IPS DF 4.7 (cell line): ENCODE results near the gene PALS1.

Experiments used
- DNase-seq: peaks from one replicate; pipeline ENCODE4 v3.0.0-alpha.2; 2013; ENCODE audit warnings: low spot score; ENCODE audit errors: extremely low read depth

Gene PALS1

DNA sequence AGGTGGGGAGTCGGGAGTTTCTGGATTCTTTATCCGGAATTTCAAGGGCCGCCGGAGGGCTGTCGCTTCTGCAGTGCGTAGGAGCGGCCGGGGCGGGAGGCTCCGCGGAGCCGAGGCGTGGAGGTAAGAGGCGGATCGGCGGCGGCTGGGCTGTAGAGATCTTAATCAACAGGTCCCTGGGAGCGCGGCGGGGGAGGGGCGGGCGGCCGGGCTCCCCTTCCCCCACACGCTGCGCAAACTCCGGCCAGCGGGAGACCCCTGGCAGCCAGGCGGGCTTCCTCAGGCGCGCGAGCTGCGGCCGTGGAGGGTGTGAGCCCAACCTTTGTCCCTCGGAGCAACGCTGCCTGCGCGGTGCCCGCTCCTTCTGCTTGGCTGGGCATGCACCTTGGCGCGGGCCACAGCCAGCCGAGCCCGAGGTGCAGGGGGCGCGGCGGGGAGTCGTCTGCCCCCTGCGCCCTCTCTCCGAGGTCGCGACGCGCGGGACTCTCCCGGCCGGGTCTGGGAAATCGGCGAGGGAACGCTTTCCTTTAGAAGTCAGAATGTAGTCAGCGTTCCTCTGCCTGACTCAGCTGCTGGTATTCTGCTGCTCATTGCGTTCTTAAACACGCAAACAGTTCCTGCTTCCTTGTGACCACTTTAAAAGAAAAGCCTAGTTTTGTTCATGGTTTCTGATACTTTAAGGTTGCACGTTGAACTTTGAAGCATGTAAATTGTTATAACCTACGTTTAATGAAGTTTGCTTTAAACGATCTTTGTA is at the start of gene PALS1:
TSS of gene PALS1 (plus strand) at position 25 of the 757 bp plus-strand sequence. CDS start 37,736 bp downstream, outside the sequence.
- DNase-seq: no peak

DNA sequence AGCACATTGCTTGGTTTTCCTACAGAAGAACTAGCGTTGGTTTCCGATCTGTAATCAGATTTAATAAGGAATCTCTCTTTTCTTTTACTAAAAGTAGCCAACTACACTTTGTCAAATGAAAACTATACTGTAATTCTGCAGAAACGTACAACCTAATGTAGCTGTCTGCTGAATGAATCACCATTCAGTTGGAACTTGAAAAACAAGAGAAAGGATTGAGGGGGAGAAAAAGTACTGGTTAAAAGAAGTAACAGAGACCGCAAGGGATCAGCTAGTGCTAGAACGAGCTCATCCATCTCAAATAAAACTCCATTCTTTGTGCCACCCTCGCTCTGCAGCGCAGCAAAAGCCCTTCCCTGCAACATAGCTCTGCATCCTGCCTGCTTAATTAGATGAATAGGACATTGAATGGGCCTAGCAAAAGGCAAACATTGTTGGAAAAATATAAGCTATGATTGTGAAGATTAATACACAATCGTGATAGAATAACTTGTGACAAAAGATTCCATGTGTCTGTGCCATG is 49.4 kb upstream of the PALS1 start:
- DNase-seq: no peak

DNA sequence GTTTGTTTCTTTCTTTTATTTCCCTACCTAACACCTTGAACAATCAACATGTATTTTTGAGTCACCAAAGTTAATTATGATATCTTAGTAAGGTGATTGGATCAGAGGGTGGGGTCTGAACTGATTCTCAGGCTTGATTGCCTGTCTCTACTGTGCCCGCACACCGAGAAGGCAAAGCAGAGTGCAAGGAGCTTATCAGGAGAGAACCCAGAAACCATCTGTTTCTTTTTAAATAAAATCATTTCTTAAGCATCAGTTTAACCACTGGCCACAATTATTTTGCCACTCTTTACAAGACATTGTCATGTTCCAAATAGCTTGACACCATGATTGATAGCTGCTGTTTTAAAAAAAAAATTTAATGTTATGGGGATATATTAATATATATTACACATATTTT is 48.9 kb upstream of the PALS1 start:
- DNase-seq: no peak

DNA sequence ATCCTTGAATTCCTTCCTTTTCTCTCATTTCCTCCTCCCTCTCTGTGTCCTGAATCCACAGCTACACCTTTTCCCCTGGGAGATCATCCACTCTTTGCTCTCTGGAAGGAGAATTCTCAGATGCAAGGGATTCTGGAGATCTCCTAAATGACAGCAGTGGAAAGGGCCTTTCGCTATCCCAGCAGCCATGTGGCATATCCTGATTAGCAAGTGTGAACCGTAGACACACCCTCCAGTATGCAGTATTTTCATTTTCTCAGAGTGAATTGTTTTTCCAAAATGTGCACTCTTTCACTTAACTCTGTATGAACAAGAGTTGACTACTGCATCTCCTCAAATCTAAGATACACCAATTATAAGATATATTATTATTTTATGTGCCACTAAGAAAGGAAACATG is 46.0 kb upstream of the PALS1 start:
- DNase-seq: no peak

DNA sequence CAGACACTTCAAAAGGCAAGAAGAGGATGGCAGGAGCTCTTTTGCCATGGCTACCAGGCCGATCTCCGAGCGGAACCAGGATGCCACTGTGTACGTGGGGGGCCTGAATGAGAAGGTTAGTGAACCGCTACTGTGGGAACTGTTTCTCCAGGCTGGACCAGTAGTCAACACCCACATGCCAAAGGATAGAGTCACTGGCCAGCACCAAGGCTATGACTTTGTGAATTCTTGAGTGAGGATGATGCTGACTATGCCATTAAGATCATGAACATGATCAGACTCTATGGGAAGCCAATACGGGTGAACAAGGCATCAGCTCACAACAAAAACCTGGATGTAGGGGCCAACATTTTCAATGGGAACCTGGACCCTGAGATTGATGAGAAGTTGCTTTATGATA is 42.2 kb upstream of the PALS1 start:
- no peak for DNase-seq

DNA sequence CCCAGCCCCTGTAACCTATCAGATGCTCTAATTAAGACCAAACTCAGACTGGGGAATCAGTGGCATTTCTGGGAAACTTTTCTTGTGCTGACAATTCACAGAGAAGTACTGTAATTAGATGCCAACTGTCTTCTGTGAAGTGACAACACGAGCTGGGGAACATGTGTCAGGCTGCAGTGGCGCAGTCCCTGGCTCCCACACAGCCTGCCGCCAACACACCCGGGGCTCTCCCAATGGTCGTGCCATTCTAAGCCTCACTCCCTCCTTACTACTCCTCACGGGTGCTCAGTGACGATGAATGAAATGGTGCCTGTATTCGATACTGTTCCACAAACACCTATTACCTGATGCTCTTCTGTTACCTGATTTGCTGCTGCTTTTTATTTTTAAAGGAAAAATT is 33.4 kb upstream of the PALS1 start:
- DNase-seq: no peak

DNA sequence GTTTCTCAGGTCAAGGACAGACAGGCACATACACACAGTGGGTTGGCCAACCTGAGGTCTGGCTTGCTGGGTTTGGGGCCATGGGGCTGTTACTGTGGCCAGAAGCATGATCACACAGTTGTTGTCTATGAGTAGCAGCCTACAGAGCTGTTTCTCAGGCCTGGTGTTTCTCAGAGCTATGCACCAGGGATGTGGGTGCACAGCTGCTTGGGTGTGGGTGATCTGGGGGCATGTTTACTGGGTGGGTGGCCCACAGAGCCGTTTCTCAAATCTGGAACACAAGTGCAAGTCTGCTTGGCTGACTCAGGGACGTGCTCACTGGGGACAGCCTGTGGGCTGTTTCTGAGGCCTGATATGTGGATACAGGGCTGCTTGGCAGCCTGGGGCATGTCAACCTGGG is 23.1 kb upstream of the PALS1 start:
- no peak for DNase-seq

DNA sequence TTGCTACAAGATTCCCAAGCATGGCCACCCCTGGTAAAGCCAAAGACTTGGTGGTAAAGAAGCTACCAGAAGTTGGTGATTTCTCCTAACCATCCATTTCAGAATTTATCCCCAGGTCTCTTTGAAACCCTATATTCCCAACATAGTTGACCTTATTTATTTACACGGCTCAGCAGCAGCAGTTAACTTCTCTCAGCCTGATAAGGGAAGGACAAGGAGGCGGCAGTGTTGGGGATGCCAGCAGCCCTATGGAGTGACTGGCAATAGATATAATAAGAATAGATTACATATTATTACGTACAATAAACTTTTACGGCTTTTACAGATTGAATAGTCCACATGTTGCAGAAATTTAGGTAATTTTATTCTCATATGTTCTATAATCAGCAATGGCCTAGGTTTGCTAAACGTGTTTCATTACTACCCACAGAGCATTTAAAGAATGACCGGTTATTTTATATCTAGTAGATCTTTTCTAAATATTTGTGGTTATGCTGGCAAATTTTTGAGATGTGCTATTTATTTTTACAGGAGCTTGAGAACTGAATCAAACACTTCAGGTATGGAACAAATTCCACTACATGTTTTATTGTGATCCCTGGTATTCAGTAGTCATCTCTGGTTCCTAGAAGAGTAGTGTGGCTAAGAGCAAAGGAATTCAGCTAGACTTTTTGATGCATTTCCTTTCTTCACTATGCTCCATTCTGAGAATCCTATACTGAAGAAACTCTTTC is 19.8 kb upstream of the PALS1 start:
- no peak for DNase-seq

DNA sequence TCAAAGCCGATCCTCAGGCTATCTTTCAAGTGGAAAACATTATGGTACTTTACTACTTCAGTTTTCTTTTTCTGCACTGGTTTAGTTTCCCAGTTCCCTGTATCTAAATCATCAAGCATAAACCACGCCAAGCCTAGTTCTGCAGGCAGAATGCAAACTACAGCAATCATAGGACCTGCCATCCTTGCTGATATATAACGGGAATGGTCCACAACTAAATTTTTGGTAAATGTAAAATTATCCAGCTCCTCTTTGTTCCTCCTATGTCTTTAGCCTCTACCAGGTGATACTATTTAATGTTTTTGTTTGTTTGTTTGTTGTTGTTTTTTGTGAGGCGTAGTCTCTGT is 19.3 kb upstream of the PALS1 start:
- DNase-seq: no peak

DNA sequence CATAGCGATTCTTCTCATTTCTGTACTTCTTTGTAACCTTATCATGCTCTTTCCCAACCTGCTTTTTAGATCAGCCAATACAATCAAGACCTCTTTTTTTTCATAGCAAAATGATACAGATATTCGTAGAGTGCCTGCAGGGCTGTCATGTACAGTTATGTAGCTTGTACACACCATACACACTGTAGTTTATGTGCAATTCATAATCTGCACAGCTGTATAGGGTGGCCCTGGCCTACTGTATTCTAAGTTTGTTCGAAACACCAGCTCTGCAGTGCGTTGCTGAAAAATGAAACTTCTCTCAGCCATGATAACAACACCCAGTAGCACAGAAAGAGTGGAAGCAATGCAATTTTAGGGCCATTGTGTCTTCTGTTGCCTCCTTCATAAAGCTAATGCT is 15.7 kb upstream of the PALS1 start:
- DNase-seq: no peak

DNA sequence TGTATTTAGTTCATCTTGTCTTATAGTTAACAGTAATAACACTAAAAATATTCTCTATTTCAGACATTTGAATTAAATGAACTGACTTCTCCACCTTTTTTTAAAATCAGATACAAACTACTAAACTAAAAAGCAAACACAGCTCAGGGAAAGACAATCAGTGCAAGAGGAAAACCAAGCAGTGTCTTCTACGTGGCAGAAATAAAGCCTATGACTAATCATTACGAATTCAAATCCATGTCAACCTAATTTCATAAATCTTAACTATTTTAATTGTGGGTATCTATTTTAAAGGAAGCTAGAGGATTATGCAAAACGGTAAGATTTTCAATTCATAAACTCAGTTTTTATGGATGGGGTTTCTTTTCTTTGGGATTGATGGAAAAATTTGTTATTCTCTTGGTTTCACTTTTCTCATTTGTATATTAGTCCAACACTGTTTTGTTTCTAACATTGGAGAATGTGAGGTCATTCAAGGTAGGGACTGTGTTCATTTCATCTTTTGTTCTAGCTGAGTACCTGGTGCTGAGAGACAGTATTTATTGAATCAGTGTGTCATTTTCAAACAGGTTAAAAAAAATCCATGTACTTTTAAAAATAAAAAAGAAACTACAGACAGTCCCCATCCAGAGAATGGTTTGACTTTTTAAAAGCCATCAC is 12.8 kb upstream of the PALS1 start:
- no peak for DNase-seq

DNA sequence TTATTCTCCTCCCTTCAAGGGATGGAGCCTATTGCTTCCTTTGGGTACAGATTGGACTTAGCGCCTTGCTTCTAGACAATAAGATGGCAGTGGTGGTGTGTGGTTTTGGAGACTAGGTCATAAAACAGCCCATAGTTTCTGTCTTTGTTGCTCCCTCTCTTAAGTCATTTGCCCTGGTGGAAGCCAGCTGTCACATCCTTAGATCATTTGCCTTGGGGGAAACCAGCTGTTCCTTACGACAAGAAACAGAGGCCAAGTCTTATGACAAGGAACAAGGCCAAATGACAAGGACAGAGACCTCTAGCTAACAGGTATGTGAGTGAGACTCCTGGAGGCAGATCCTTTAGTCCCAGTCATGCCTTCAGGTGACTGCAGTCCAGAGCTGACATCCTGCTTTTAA is 9.2 kb upstream of the PALS1 start:
- DNase-seq: no peak

DNA sequence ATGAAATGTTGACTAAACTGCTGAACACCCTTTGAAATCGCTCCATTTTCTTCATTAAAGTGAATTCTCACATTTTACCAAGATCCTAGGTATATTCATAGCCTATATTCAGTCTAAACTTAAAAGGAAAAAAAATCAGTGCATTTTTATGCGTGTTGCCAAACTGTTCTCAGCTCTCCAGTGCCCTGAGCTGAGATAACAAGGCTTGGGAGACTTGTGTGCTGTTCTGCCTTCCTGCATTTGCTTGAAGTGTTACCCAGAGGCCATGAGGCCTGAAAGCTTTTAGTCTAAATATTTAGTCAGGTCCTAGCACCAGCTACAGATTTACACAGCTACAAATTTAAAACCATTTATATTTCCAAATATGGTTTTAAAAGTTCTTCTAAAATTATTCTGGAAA is 8.6 kb upstream of the PALS1 start:
- DNase-seq: no peak

DNA sequence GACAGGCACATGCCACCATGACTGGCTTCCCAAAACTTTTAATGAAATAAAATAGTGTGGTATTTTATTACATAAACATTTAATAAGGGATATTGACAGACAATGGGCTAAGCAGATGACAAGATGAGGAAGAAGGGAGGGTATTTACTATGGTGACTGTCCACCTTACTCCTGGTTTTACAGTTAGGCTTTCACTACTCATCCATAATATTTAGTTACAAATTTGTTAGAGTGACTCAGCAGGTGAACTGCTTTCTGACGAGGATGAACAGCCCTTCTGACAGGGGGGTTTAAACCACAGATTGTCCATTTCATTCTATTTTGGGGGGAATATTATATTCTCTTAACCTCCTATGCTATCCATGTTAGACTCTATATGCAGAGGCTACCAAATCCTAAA is 3.6 kb upstream of the PALS1 start:
- no peak for DNase-seq

DNA sequence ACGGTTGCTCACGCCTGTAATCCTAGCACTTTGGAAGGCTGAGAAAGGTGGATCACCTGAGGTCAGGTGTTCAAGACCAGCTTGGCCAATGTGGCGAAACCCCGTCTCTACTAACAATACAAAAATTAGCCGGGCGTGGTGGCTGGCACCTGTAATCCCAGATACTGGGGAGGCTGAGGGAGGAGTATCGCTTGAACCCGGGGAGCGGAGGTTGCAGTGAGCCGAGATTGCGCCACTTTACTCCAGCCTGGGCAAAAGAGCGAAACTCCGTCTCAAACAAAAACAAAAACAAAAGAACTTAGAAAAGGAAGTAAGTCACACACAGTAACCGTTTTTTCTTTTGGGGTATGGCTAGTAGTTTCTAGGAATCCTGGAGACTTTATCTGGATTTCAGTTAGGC is 1.7 kb upstream of the PALS1 start:
- DNase-seq: no peak

DNA sequence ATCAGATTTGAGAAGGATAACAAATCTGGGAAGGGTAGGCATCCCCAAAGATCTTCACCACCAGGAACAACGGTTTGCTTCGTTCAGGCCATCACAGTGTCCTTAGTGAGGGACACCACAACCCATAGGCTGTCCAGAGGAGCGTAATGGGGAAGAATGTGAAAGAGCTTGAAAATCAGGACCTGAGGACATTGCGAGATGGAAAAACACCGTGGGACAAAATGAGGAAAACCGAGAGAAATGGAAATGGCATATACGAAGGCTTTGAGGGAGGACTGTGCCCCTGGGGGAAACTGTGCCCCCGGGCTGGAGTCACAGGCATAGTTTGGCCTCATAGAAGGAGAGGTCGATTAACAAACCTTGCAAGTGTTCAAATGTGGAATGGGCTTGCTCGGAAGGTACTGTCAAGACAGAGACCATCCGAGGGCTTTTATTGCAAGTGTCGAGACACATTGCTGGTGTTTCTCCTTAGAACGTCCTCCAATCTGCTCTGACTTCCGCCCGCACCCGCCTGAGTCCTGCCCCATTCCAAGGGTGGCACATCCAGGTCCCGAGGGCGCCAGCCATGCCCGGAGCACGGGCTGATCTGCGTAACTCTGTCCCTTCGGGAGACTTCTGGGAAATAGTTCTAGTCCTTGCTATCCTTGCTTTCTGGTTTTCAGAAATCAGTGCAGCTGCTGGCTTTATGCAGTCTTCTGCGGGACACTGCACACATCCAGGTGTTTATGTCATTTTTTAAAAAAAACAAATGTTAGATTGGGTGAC is 885 bp upstream of the PALS1 start:
- DNase-seq: no peak

DNA sequence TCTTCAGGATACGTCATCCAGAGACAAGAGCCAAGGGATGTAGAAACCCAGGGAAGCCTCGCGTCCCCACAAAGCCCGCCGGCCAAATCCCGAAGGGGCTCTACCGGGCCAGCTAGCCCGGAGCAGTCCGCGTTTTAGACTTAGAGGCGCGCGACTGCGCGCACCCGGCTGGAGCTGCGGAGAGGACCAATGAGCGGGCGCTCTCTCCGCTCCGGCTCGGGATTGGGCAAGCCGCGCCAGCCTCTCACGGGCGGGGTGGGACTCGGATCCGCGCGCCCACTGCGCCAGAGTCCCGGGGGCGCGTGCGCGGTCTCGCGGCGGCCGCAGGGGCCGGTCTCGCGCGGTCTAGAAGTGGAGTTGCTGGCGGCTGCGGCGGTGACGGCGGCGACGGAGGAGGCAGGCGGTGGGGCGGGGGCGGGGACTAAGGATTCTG is 241 bp upstream of the PALS1 start:
- peak; percentile 53 for DNase-seq

DNA sequence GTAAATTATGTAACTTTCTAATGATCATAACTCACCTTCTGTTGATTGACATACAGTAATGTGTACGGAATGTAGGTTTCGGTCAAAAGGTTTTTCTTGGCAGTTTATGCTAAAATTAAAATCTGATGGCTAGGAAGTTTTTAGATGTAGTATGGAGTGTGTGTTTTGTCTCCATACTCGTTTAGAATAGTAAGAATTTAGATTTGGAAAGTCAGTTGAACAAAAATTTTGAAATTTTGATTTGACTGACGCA is 859 bp downstream of the PALS1 start:
- no peak for DNase-seq

DNA sequence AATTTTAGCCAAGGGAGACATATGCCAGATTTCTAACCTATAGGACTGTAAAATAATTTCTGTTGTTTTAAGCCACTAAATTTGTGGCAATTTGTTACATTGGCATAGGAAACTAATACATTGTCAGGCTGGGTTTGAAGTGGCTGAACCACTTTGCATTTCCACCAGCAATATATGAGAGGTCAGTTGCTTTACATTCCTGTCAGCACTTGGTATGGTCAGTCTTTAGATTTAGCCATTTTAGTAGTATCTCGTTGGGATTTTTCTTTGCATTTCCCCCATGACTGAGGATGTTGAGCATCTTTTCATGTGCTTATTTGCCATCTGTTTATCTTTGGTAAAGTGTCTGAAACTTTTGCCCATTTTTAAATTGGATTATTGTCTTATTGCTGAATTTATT is 3.9 kb downstream of the PALS1 start:
- DNase-seq: no peak

DNA sequence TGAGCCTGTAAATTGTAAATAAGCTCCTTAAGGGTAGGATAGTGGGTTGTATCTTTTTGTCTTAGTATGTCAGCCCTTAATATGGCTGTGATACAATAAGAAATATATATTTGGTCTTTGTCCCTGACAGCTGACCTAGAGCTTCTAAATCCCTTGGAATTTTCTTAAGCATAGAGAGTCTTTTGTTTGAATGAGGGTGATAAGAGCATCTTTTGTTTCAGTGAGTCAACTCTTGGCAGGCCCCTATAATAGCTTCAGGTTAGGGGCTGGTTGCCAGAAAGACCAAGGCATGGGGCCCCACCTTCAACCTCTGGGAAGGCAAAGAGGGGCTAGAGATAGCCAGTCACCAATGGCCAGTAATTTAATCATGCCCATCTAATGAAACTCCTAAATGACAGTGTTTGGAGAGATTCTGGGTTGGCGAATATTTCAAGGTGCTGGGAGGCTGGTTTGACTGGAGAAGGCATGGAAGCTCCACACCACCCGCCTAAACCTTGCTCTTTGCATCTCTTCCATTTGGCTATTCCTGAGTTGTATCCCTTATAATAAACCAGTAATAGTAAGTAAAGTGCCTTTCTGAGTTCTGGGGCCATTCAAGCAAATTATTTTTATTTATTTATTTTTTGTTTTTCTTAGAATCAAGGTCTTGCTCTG is 10.5 kb downstream of the PALS1 start:
- no peak for DNase-seq

DNA sequence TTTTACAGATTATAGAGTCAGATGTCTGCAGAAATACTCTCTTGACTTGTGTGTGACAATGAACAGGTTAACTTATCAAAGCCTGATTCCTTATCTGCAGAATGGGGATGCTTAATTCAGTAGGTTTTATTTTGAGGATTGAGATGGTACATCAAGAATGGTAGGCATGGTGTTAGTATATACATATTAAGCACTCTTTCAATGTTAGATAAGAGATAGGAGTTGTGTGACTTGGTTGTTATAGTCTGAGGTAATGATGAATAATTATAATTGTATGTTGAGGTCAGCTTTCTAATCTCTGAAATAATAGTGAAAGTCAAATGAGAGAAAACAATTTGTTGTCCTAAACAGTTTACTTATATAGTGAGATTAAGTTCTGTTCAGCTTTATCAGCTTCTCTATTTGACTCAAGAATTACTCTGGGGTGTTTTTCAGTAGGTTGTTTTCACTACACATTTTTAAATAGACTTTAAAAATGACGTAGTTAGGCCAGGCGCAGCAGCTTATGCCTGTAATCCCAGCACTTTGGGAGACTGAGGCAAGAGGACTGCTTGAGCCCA is 11.9 kb downstream of the PALS1 start:
- DNase-seq: no peak
